Endothelial cell of umbilical vein (primary cell): ENCODE data around the gene MFSD1. TPM values are rescaled to one million over a fixed set of nuclear protein-coding genes. Genes with fewer than 3 reads are reported as not detected.

ENCODE experiments used
- BruUV-seq: library from RNA; stranded (reverse); fragments of 400-500 nt; replicated peaks from 2 replicates; lab custom pipeline; 2021; lab: Mats Ljungman, UMichigan
- CTCF ChIA-PET: fragments of 300-600, 350-600 bp; sonication (Branson Sonifier 250); formaldehyde crosslinking; loops from one replicate; lab custom pipeline; 2021; ENCODE audit warnings: antibody characterized with exemption, inconsistent platforms; lab: Charles Lee
- POLR2A ChIA-PET: fragments of 300-600, 350-600 bp; sonication (Branson Sonifier 250); formaldehyde crosslinking; loops from one replicate; lab custom pipeline; 2021; ENCODE audit warnings: antibody characterized with exemption, inconsistent platforms; lab: Charles Lee
- DNase-seq: peaks from one replicate; pipeline ENCODE4 v3.0.0-alpha.2; 2011; ENCODE audit warnings: low read depth, low spot score
- FAIRE-seq: peaks from 2 replicates; lab custom pipeline; 2011; peaks lifted over from hg19 to GRCh38; lab: Jason Lieb, UNC
- H2AFZ ChIP-seq: 2 replicates; pipeline ENCODE4 v1.6.0; 2012; ENCODE audit warnings: low read depth, low read length, control low read depth, inconsistent platforms
- H3K27ac ChIP-seq: 2 replicates; pipeline ENCODE4 v1.5.1; 2011; ENCODE audit warnings: low read depth, mild to moderate bottlenecking, control low read depth, low read length, moderate library complexity; ENCODE audit not compliant: insufficient read depth
- H3K27me3 ChIP-seq, 2 experiments: 2 replicates each; pipeline versions ENCODE4 v1.6.0 to v1.6.1; 2011; ENCODE audit warnings: low read length in 2 of 2, mixed read lengths in 1 of 2; ENCODE audit not compliant: control insufficient read depth in 2 of 2, insufficient read depth in 2 of 2
- H3K36me3 ChIP-seq, 2 experiments: 2 replicates in 1 of 2; 3 replicates in 1 of 2; pipeline ENCODE4 v1.5.1; 2011; ENCODE audit warnings: low read length in 2 of 2, mild to moderate bottlenecking in 1 of 2, moderate library complexity in 1 of 2; ENCODE audit not compliant: control insufficient read depth in 2 of 2, insufficient read depth in 2 of 2; ENCODE audit errors: extremely low read depth in 1 of 2
- H3K4me1 ChIP-seq: 3 replicates; pipeline ENCODE4 v1.5.1; 2011; ENCODE audit warnings: mild to moderate bottlenecking, low read length; ENCODE audit not compliant: control insufficient read depth, insufficient read depth; ENCODE audit errors: extremely low read depth
- H3K4me2 ChIP-seq: 2 replicates; pipeline ENCODE4 v1.6.1; 2011; ENCODE audit warnings: low read length, control low read depth, mixed read lengths; ENCODE audit not compliant: insufficient read depth
- H3K4me3 ChIP-seq, 3 experiments: fragments of 200-600 bp in 1 of 3; sonication (generic), shearing (Covaris generic) in 1 of 3; replicated peaks in 1 of 3; 2 replicates each; pipeline ENCODE4 v1.5.1; 2011 to 2016; ENCODE audit warnings: control low read depth in 3 of 3, low read length in 3 of 3, mild to moderate bottlenecking in 2 of 3, inconsistent platforms in 1 of 3, low read depth in 1 of 3, moderate library complexity in 1 of 3; ENCODE audit not compliant: insufficient read depth in 1 of 3
- H3K79me2 ChIP-seq: 2 replicates; pipeline ENCODE4 v1.6.0; 2012; ENCODE audit warnings: low read length, inconsistent platforms; ENCODE audit not compliant: control insufficient read depth, insufficient read depth
- H3K9ac ChIP-seq: replicated peaks from 2 replicates; pipeline ENCODE3; 2011; ENCODE audit warnings: low read length, control low read depth; ENCODE audit not compliant: insufficient read depth; ENCODE audit errors: extremely low read depth
- H3K9me1 ChIP-seq: replicated peaks from 3 replicates; pipeline ENCODE4 v1.6.0; 2011; ENCODE audit warnings: mild to moderate bottlenecking, low read length; ENCODE audit not compliant: control insufficient read depth, insufficient read depth; ENCODE audit errors: extremely low read depth
- H3K9me3 ChIP-seq: replicated peaks from 2 replicates; pipeline ENCODE4 v1.5.1; 2012; ENCODE audit warnings: low read length, inconsistent platforms; ENCODE audit not compliant: control insufficient read depth, insufficient read depth
- H4K20me1 ChIP-seq: replicated peaks from 2 replicates; pipeline ENCODE3; 2011; ENCODE audit warnings: mild to moderate bottlenecking, low read length; ENCODE audit not compliant: control insufficient read depth, insufficient read depth; ENCODE audit errors: extremely low read depth
- CTCF ChIP-seq, 2 donors: IDR thresholded peaks; 1 replicate in 1 of 2; 2 replicates in 1 of 2; pipeline ENCODE4 v1.5.1; 2011; ENCODE audit warnings: low read length in 2 of 2, mild to moderate bottlenecking in 2 of 2, moderate library complexity in 2 of 2, control low read depth in 1 of 2, inconsistent platforms in 1 of 2, low read depth in 1 of 2; ENCODE audit not compliant: insufficient read depth in 1 of 2; ENCODE audit errors: extremely low read depth in 1 of 2
- EZH2 ChIP-seq: IDR thresholded peaks from 2 replicates; pipeline ENCODE4 v1.6.1; 2012; ENCODE audit warnings: borderline replicate concordance, low read depth, mild to moderate bottlenecking, moderate library complexity, low read length, inconsistent platforms; ENCODE audit not compliant: severe bottlenecking
- FOS ChIP-seq: IDR thresholded peaks from 2 replicates; pipeline ENCODE4 v1.6.1; 2011; ENCODE audit warnings: mild to moderate bottlenecking, low read length, moderate library complexity, borderline replicate concordance; ENCODE audit not compliant: insufficient read depth
- GATA2 ChIP-seq: IDR thresholded peaks from 2 replicates; pipeline ENCODE4 v1.7.0; 2011; ENCODE audit warnings: low read depth, mild to moderate bottlenecking, moderate library complexity, mixed read lengths, low read length; ENCODE audit not compliant: insufficient read length, insufficient read depth
- JUN ChIP-seq: IDR thresholded peaks from 2 replicates; pipeline ENCODE4 v1.6.1; 2011; ENCODE audit warnings: borderline replicate concordance, low read depth; ENCODE audit not compliant: insufficient read length, insufficient read depth
- MAX ChIP-seq: IDR thresholded peaks from 2 replicates; pipeline ENCODE4 v1.6.1; 2011; ENCODE audit not compliant: insufficient read depth, insufficient read length
- MYC ChIP-seq: IDR thresholded peaks from one replicate; pipeline ENCODE4 v1.6.1; 2011; ENCODE audit warnings: mild to moderate bottlenecking, low read depth, low read length
- POLR2A ChIP-seq: IDR thresholded peaks from 2 replicates; pipeline ENCODE4 v1.6.1; 2012; ENCODE audit warnings: low read depth, mild to moderate bottlenecking, control low read depth, low read length
- POLR2AphosphoS5 ChIP-seq: IDR thresholded peaks from 2 replicates; pipeline ENCODE4 v1.6.1; 2012; ENCODE audit warnings: low read depth, mild to moderate bottlenecking, control low read depth, low read length, moderate library complexity; ENCODE audit not compliant: insufficient read depth
- dilution Hi-C: fragments of 300-500 bp; cut with MboI; formaldehyde crosslinking; loops from one replicate; pipeline ENCODE4 v1.15.0; 2019; ENCODE audit warnings: low sequenced_read_pairs; ENCODE audit not compliant: extremely low pct_ligation_motif_present
- intact Hi-C: fragments of 100-400 bp; cut with micrococcal nuclease; formaldehyde crosslinking; loops from one replicate; pipeline ENCODE4 v1.10.0; 2022
- polyA plus RNA-seq, 4 experiments: library from polyadenylated mRNA; depleted of rRNA in 3 of 4; stranded (reverse) in 3 of 4; unstranded in 1 of 4; fragments of >200 nt; gene quantifications; 2 replicates each; pipeline versions ENCODE4 v1.2.1 to v1.2.3, GENCODE V29; 2011 to 2012; ENCODE audit warnings: missing spikeins in 1 of 4
- total RNA-seq: library from RNA; stranded (reverse); gene quantifications from 2 replicates; pipeline ENCODE4 v1.2.3, GENCODE V29; 2021

MFSD1 gene
- total and polyA plus RNA-seq, 2 donors (not counting 3 experiments of a cell fraction or from before 2014, with no cell fraction given): 38.2 to 65.1 TPM

- H3K27me3 ChIP-seq: no peaks in the 10 kb centered on the region
- dilution Hi-C loops (no loop called here), intact Hi-C loops (no loop called here)
- no peaks in the 10 kb centered on the region for H3K9me3 ChIP-seq
- H3K9ac ChIP-seq: no peak overlapping the region
- H3K27ac ChIP-seq: no peak overlapping the region
- no TSS peak for BruUV-seq
- no peak overlapping the region for H3K4me2 ChIP-seq
- DNase-seq: no peak
- CTCF ChIA-PET: interaction anchor here (1.2 to 3.1 kb wide), 5 partner anchors 13 to 216 kb away, joined by 3 to 11 read pairs (median 3); no protein-coding TSS in a partner anchor
- TF ChIP-seq GATA2 (no peak), EZH2 (no peak), MAX (no peak), MYC (no peak), POLR2AphosphoS5 (no peak), FOS (no peak), POLR2A (no peak), CTCF (IDR thresholded peaks at IDR 0.05; ENCODE audit: extremely low read depth in 1 of 2, insufficient read depth in 1 of 2, low read depth in 1 of 2, low read length in 2 of 2) (no peak), JUN (no peak)
- H3K36me3 ChIP-seq: no peaks in the 10 kb centered on the region
- FAIRE-seq: no peak
- H3K4me1 ChIP-seq: no peaks in the 10 kb centered on the region
- H2AFZ ChIP-seq: no peak overlapping the region
- no peaks in the 10 kb centered on the region for H4K20me1 ChIP-seq
- H3K79me2 ChIP-seq: no peaks in the 10 kb centered on the region
- H3K4me3 ChIP-seq: no peak overlapping the region
- POLR2A ChIA-PET: no interaction called here
- H3K9me1 ChIP-seq: no peaks in the 10 kb centered on the region
Measured at GRCh38 chr3:158755421-158755820, 46.4 kb upstream of the MFSD1 start.
